ENCODE results near the gene KIF16B.

GRCh38 chr20:16607364-16608276, 34.4 kb upstream of the KIF16B start:
- TF ChIP-seq CTCF (conservative IDR thresholded peaks at IDR 0.05; ENCODE audit: low read depth, low read length) (no peak), EZH2 (IDR thresholded peaks at IDR 0.05; ENCODE audit: borderline replicate concordance, low read depth, low read length, poor library complexity, severe bottlenecking) (no peak)
